ENCODE results near the gene TMEM259.
"Not testable (repeated sequence)": the region's sequence is repeated elsewhere in the genome, so short reads cannot be mapped to it uniquely, and the experiment has no call there.

The TMEM259 gene

DNA sequence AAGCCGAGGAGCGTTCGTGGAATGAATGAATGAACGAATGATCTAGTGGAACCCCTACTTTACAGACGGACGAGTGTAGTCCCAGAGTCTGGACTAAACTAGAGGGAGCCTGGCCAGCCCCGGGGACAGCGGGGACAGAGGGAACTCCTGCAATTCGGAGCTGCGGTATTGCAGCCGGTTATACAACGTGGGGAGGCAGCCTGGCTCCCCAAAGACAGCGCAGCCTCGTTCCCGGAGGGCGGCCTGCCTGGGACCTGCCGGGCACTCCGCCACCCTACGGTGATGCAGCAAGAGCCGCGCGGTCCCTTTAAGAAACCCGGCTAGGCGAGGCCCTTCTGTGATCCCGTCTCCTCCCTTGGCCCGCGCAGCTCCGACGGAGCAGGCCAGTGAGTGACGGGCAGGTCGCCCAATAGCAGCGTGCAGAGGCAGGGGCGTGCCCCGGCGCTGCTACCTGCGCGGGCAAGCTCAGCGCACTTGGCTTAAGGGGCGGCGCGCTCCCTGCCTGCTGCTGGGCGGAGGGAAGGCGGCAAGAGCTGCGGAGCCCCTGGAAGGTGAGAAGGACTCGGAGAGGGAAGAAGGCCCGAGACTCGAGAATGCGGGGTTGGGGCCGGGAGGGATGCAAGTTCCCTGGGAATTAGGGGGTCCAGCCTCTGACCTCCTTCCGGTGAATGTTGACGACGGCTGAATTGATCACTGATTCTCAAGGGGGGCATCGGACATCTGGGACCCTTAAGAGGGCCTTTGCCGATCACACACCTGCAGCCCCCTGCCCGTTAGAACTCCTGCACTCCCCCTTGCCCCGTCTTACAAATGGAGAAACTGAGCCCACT lies 18.9 kb upstream of the TMEM259 start, which contains the start of gene ABCA7:
ABCA7 (plus strand) TSS at position 462 of the 830 bp plus-strand sequence. CDS start 1,255 bp downstream, outside the sequence.
- peak; percentile 97 for DNase-seq (ENCODE audit: low read depth)

DNA sequence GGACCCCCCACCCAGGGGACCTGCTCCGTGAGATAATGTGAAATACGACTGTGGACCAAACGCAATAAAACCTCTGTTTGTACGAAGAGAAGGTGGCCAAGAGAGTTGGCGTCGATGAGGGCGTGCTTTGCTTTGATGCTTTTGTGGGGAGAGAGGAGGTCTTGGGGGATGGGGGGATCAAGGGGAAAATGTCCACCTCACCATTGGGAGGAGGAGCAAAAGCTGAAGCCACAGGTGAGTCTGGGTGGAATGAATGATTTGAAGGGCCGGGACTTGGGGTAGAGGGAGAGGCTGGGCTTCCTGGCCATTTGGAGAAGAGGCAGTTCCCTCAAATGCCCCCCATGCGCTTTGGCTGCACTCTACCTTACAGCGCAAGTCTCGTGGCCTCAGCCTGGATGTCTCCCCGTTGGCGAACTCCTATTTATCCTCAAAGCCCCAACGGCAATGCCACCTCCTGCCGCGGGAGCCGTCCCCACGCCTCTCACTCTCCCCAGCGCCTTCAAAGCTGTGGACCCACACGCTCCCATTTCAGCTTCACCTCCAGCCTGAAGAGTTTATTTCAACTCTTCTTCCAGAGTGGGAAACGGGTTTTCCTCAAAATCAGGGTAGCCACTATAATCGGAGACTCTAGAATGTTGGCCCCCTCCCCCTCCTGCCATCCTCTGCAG lies 18.2 kb upstream of the TMEM259 start:
- DNase-seq (ENCODE audit: low read depth) = no peak

GRCh38 chr19:1037621-1038064 lies 16.7 kb upstream of the TMEM259 start:
- DNase-seq (ENCODE audit: low read depth) = no peak

GRCh38 chr19:1035998-1036621 lies 15.2 kb upstream of the TMEM259 start:
- no peak for DNase-seq (ENCODE audit: low read depth)

DNA sequence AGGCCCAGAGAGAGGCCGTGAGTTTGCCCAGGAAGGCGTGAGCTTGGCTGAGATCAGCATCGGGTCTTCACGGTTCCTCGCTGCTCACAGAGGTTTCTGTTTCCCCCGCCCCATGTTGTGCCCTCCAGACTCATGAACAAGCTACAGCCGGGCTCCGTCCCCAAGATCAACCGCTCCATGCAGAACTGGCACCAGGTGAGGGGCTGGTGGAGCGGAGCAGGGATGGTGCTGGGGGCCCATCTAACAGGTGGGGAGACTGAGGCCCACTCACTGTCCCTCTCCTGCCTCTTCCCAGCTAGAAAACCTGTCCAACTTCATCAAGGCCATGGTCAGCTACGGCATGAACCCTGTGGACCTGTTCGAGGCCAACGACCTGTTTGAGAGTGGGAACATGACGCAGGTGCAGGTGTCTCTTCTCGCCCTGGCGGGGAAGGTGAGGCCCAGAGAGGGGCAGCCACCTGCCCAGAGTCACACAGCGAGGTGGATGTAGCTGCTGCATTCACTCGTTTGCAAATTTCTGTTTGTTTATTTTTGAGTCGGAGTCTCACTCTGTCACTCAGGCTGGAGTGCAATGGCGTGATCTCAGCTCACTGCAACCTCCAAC lies 11.4 kb upstream of the TMEM259 start:
- DNase-seq (ENCODE audit: low read depth) = no peak

DNA sequence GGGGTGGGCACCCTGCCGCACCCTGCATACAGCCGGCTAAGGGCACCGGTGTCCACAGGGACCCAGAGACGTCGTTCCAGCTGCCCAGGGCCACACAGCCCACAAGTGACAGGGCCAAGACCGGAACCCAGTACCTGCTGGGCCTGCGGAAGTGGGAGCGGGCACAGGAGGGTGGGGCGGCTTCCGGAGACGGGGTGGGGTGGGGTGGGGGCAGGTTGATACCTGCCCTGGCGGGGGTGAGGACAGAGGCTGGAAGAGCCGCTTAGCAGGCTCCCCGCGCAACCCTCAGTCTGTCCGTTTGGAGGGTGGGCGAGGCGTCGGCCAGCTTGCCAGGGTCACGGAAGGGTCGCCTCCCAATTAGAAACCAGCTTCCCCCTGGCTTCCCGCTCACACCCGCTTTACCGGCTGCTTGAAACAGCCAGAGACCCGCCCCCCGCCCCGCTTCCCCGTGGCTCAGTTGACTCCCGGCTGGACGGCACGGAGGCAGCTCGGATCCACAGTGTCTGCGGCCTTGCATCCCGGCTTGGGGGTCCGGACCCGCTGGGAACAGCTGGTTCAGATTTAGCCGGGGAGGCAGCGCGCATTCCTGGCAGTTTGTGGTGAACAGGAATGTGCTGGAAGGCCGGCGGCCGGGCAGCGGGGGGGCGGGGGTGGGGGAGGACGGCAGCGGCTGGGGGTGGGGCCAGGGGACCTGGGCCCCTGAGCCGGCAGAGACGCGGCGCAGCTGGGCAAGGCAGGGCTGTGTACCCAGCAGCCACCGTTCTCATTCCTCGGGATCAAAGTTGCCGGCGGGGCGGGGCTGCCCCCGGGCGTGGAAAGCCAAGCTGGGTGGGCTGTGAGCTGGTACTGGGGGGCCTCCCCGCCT lies 7.4 kb upstream of the TMEM259 start:
- peak; percentile 92 for DNase-seq (ENCODE audit: low read depth)

DNA sequence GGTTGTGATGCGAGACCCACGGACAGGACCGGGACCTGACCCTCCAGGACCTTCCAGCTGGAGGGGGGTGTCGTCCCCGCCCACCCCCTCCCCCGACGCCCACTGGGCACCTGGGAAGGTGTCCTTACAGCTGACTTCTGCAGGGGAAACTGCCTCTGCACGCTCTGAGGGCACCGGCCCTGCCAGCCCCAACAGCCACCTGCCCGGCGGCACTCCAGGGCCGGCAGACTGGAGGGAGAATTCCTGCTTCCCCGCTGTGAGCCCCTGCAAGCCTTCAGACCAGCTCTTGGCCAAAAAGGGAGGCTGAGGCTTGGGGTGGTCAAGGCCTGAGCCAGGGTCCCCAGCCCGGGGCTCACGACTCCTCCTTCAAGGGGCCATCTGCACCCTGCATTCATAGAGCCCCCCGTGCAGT lies 6.7 kb upstream of the TMEM259 start:
- DNase-seq (ENCODE audit: low read depth) = peak; percentile 18

DNA sequence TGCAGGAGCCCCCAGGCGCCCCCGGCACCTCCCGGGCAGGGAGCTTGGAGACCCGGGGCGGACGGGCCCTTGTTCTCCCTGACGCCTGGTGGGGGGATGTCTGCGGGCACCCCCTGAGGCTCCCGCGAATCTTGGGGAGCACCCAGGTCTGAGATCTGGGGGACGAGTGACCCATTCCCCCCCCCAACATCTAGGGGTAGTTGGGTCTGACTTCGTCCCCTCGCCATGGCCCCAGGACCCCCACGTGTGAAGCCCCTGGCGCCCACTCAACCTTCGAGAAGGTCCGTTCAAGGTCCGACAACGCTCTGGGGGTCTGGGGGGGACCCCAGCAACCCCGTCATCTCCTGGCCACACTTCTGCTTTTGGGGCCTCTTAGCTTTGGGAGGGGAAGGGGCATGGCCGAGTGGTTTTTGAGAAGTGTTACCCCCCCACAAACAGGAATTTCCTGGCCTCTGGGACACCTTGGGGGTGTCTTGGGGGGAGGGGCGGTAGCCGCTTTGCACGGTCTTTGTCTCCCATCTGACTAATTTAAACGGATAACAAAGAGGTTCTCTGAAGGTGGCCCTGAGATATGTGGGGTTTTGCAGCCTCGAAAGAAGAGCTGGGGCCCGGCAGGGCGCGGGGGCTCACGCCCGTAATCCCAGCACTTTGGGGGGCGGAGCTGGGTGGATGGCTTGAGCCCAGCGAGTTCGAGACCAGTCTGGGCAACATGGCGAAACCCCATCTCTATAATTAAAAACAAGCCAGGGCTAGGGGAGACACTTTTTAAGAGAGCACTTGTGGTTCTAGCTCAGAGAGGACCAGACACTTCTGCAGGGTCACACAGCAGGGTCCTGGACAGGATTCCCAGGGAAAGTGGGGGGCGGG lies 6.1 kb upstream of the TMEM259 start:
- peak; percentile 28 for DNase-seq (ENCODE audit: low read depth)

DNA sequence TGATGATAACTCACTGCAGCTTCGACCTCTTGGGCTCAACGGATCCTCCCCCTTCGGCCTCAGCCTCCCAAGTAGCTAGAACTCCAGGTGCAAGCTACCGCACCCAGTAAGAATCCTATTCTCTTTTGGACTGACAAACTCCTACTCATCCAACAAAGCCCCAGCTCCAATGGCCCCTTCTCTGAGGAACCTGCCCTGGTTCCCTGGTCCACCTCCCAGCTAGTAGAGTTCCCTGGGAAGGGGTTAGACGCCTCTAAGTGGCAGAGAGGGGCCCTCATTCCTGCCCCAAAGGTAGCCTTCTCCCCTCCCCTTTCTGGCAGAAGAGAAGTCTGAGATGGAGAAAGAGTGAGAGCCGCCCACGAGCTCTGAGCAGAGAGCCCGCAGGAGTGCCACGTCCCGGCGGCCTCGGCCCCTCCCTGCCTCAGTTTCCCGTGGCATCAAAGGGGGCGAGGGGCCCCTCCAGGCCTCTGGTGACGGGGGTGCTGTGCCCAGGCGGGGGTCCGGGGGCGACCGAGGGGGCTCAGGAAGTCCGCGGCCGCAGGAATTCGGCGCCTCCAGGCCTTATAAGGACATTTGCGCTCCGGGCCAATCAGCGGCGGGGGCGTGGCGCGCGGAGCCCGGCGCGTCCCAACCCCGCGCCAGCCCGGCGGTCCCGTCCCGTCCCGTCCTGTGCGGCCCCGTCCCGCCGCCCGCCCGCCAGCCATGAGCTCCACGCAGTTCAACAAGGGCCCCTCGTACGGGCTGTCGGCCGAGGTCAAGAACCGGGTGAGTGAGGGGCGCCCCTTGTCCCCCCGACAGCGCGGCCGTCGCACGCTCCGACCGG lies 5.2 kb upstream of the TMEM259 start, which contains the start of gene CNN2:
CNN2 (plus strand) TSS at position 649 of the 823 bp plus-strand sequence; CDS start at position 703, 54 bp downstream.
- DNase-seq (ENCODE audit: low read depth) = peak; percentile 78

- not testable (repeated sequence) for DNase-seq (ENCODE audit: low read depth)
Measured at GRCh38 chr19:1025080-1025479, 4.2 kb upstream of the TMEM259 start.

GRCh38 chr19:1023883-1024188 lies 2.9 kb upstream of the TMEM259 start:
- DNase-seq (ENCODE audit: low read depth) = not testable (repeated sequence)

GRCh38 chr19:1019980-1020867 lies 699 bp downstream of the TMEM259 start:
- DNase-seq (ENCODE audit: low read depth) = no peak

- DNase-seq (ENCODE audit: low read depth) = no peak
Measured at GRCh38 chr19:1019616-1019961, 1.3 kb downstream of the TMEM259 start.

- DNase-seq (ENCODE audit: low read depth) = no peak
Measured at GRCh38 chr19:1018932-1019615, 1.8 kb downstream of the TMEM259 start.

DNA sequence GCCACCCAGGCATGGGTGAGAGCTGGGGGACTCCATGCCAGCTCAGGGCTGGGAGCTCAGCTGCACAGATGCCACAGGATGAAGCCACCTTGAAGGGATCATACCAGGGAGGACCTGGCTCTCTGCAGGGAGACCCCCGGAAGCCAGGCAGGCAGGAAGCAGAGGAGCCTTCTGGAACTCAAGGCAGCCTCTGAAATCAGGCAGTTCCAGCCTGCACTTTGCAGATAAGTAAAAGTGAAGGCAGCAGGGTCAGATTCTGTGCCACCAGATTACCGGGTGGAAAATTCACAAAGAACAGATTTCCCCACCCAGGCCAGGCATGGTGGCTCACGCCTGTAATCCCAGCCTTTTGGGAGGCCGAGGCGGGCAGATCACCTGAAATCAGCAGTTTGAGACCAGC lies 2.5 kb downstream of the TMEM259 start:
- DNase-seq (ENCODE audit: low read depth) = no peak

DNA sequence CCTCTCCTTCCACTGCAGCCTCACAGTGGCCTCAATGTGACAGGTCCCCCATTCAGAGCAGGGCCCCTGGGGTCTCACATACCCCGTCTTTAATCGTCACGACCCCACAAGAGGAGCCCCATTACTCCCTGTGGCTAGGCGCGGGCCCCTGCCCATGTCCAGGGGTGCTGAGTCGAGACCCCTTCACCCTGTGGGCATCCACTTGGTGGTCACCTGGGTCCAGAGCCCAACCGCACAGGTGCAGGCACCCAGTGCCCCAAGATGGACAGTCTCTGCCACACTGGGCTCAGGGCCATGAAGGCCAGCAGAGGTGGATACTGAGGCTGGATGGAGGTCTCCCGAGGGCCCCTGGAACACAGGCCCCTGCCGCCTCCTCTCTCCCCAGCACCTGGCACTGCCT lies 3.0 kb downstream of the TMEM259 start:
- DNase-seq (ENCODE audit: low read depth) = no peak

DNA sequence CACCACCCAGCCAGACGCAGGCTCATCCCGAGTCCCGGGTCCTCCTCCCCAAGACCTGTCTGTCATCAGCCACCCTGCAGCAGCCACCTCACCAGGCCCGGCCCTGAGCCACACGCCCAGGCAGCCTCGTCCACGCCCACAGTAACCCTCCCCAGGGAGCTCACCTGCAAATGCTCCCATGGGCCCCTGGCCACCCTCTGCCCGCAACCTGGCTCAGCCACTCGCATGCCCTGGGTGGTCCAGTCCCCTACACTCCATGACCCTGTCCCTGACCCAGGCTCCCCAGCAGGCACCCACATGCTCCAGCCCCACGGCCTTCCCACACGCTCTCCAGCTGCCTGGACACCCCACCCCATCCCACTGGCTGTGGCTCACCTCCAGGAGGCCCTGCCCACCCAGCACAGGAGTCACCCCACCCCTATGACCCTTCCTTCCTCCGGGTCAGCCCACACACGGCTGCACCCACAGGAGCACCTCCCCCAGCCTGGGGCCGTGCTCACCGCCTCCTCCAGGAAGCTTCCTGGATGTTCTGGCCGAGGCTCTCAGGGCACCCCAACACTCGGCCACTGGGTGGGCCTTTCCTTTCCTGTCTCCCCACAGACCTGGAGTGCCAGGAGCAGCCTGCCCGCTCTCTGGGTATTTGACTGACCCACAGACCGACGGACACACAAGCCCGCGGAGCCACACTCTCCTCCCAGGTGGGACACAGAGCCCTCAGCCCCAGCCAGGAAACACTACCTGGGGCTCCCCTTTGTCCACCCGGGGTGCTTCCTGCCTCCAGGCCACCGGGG lies 3.6 kb downstream of the TMEM259 start:
- no peak for DNase-seq (ENCODE audit: low read depth)

Measured in iris pigment epithelial cell (primary cell).